ENCODE data around the gene ATXN7L2.

ATXN7L2 gene

DNA sequence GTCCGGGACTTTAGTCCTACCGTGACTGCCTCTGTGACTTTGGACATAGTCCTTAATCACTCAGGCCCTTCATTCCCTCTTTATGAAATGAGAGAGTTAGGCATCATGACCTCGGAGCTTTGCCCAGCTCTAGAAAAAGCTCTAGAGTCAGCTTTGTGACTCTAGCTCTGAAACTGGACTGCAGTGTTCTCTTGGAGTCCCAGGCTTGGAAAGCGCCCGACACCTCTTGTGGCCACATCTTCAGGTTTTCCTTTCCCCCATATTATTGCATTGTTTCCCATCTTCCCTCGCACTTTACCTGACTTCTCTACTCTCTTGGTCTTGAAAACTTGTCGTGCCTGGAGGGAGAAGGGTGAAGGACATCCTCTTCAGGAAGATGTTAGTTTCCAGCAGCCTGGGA, 38.3 kb downstream of the ATXN7L2 start:
- FAIRE-seq = no peak
- no peak for DNase-seq (ENCODE audit: insufficient read length, low spot score)

DNA sequence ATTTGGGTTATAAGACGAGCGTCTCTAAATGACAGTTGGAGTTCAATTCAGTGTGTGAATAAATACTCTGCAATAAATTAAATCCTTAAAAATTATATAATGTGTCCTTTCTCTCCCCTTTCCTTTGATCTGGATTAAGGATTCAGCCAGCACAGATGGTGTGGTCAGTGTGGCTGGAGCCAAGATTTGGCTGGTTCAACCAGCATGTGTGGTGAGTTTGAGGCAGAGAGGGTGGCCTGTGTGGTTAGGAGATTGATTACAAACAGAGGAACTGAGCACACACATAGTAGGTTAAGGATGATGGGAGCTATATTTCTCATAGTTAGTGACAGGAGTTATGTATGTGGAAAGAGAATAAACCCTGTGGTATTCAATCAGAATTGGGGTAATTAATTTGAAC, 40.0 kb downstream of the ATXN7L2 start:
- FAIRE-seq (no peak), DNase-seq (ENCODE audit: insufficient read length, low spot score) (no peak)

DNA sequence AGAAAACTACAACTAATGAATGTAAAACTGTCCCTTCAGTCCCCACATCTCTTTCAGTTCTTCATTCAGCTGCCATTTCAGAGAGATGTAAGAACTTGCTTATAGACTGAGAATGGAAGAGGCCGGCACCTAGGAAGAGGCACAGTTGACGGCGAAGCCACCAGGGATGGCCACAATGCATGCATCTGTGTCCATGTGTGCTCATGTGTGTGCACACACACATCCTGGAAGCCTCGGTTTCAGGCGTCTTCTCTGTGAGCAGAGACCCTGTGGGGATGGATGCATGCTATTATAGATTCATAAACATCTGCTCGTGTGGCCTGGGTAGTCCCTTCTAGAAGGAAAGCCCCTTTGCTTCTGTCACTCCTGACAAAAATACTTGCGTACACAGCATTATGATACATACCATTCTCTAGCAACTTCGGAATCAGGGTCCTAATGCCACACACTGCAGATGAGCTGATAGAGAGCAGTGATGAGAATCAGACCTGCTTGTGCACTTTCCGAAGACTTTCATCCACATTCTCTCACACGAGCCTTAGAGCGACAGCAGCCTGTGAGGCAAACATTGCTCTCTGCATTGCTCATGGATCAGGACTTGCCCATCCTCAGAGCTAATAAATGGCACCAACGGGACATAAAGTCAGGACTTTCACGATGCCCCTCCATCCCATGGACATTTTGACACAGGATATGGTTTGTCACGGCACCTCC, 43.5 kb downstream of the ATXN7L2 start:
- DNase-seq (ENCODE audit: insufficient read length, low spot score) (no peak), FAIRE-seq (no peak)

DNA sequence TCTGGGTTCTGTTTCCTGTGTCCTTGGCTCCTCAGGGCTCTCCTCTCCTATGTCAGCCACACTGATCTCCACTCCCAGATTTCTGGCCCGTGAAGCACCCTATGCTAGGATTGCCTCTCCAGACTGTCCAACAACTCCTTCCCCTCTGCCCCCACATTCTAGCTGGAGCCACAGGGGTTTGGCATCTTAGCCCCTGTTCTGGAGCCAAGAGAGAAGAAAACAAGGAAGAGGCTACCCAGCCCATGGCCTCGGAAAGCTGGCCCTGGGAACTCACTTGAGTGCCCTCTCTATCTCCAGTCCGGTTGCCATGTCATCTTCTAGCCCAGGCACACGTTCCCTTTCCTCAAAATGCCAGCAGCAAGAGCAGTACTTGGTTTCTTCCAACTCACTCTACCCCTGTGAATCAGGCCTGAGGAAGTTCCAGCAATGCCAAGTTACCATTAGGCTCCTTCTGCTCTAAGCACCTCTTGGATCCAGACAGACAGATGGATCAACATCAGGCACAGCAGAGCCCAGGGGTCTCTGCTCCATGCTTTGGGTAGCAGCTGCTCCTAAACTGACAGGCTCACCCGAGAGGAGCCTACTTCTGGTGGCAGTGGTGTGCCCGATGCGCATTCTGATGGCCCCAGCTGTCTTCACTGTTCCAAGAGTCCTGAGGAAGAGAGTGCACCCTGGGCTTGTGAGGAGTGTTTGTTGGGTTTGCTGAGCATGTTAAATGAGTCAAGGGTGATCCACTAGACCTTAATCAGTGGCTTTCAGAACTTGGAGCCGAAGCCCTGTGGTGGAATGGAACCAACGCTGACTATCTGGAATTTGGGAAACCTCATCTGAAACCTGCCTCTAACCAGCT, 44.4 kb downstream of the ATXN7L2 start:
- DNase-seq (ENCODE audit: insufficient read length, low spot score) (no peak), FAIRE-seq (no peak)

DNA sequence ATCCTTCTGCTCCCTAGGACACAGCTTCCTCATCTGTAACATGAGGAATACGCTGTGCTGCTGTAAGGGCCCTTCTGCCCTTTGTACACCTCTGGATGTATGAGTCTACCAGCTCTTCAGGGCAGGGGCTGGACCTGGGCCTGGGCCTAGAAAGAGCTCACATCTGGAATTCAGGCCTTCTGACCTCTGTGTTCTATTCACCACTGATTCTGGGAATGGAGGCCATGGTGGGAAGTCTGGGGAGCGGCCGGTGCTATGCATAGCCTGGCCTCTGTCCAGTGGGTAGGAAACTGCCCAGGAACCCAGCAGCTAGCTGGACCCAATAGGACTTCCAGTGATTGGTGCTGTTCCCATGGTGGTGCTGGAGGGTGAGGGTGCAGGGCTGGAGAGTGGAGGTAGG, 45.0 kb downstream of the ATXN7L2 start:
- DNase-seq (ENCODE audit: insufficient read length, low spot score) (no peak), FAIRE-seq (no peak)

DNA sequence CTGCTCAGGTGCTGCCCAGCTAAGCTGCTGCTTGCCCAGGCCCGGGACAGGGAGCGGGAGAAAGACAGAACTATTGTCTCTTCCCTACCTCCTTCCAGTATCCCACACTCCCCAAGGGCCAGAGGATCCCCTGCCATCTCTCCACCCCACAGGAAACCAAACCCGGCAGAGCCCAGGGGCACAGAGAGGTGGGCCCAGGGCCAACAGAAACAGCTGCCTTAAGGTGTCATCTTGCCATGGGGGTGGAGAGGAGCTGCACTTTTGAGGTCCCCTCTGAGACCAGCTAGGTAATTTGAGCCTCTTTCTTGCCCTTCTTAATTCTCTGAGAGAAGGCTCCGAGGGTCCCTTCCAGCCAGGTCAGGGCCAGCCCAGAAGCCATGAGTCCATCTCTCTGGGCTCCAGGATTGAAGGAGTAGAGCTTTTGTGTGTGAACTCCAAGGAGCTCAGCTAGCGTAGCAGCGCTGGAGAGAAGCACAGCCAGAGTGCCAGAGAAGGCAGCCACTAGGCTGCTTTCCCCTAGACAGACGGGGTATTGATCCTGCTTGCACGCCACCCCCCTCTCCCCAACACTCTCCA, 46.3 kb downstream of the ATXN7L2 start:
- DNase-seq (ENCODE audit: insufficient read length, low spot score) (no peak), FAIRE-seq (no peak)

DNA sequence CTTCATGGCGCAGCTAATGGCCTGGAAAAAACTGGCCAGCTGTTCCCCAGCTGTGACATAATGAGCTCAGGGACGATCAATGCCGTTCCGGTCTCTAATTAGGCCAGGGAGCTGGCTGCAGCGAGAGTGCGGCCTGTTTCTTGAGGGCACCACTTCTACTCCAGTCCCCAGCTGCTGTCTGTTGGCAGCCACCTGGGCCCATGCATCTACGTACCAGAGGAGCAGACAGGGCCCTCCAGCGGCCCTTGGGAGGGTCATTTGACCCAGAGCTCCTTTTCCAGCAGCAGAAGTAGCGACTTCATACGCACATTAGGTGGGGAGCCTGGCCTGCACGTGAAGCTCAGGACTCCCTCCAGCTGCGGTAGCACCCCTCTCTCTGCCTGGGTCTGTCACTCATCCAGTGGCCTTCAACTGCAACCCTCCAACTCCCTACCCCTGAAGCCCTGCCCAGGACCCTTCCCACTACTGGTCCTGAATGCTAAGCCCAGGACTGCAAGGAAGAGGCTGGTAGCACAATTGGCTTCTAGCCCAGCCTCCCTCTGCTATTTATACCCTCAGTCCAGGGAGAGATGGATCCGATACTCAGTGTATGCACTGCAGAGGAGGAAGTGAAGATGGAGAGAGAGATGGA, 46.9 kb downstream of the ATXN7L2 start:
- DNase-seq (ENCODE audit: insufficient read length, low spot score) (no peak), FAIRE-seq (no peak)

DNA sequence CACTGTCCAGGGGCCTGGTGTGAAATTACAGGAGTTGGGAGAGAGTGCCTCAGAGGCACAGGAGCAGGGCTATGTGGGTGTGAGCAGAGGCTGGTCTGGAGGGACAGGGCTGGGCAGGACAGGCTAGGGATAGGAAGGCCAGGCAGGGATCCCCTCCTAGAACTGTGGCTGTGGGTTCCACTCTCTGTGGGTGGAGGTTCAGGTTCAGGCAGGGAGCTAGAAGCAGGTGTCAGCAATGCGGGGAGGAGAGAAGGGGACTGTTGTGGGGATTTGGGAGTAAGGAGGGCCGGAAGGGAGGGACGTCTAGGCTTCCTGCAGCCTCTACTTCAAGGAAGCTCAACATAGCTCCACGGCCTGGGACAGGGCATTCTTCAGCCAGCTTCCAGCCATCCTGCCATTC, 47.7 kb downstream of the ATXN7L2 start:
- FAIRE-seq = no peak
- DNase-seq (ENCODE audit: insufficient read length, low spot score) = no peak

DNA sequence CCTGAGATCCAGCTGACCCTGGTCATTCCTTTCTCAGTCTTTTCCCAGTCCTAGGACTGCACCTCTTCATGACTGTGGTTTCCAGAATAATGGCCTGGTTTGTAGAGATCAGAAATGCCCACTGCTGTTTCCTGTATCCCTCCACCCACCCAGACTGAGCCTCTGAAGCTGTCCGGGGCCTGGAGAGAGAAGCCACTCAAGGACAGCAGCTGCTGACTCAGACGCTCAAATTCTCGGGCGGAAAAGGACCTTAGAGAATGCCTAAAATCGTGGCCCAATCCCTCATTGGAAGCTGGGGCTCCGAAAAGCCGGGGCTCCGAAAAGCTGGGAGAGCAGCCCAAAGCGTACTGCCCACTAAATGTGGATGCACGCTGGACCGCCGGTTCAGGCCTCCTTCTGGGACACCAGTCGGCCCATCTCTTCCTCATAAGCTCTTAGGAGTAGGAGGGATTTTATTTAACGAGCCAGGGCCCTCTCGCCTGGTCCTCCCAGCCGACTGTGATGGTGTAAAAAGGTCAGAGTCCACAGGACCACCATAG, 48.2 kb downstream of the ATXN7L2 start:
- no peak for DNase-seq (ENCODE audit: insufficient read length, low spot score)
- FAIRE-seq = no peak

DNA sequence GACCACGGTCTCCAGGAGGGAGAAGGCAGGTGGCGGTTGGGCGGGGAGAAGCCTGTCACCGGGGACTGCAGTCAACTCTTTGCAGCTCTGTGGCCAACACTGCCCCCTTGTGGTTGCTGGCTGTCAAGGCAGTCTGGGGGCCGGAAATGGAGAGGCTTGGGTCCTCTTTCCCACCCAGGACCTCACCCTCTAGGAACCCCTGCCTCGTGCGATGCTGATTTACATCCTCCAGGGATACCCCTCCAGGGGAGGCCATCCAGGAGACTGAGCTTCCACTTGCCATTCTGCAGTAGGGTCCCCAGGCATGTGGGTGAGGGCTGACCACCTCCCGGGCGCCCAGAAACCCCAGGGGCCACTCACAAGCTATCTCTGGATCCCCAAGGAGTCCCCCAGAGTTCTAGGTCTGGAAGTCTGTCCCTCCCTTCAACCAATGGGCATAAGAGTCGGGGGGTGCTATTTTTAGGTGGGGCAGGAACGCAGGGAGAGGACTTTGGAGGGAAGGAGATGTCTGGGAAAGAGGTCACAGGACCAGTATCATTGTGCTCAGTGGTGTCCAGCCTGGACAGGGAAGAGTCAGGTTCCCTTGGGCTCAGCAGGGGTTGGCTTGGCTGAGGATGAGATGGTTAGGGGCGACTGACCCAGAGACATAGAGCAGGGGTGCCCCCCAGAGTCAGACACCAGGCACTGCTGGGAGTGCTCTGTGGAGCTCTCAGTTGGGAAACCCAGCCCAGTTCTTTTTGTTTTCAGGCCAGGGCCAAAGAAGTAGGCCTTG, 48.8 kb downstream of the ATXN7L2 start:
- peak; percentile 59 for DNase-seq (ENCODE audit: insufficient read length, low spot score)
- no peak for FAIRE-seq

DNA sequence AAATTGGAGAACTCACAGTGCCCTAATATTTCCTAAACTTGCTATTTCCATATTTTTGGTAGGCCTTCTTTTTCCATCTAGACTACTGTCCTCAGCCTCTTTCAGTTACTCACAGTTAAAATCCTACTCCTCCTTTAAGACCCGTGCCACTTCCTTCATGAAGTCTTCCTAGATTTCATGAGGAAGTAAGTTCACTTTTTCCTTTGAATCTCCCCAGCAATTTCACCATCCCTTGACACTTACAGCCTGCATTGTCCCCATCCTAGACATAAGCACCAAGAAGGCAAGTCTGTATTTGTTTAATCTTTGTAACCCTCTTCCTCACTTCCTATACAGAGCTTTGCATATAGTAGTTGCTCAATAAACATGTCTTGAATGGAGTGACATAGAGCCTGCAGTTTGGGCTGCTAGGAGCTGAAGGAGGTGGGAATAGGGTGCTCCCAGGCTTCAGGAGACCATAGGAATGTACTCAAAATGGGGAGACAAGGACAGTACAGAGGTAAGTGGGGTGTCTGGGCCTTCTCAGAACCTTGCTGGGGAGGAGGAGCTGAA, 50.7 kb downstream of the ATXN7L2 start:
- FAIRE-seq (no peak), DNase-seq (ENCODE audit: insufficient read length, low spot score) (no peak)

DNA sequence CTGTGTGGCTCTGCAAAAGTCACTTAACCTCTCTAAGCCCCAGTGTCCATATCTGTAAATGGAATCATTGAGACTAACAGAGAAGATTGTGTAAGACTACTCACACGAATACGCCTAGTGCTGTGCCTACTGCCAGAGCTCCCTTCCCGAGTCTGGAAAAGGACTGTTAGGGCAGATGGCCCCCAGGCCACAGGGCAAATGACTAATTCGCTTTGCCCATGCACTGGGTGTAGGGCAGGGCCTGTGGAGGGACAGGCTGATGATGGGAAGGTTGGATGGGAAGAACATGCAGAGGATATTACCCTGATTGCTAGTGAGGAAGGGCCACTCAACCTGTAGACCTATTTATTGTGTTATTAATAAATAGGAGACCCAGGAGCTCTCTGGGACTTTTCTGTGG, 51.8 kb downstream of the ATXN7L2 start:
- DNase-seq (ENCODE audit: insufficient read length, low spot score) = no peak
- no peak for FAIRE-seq

DNA sequence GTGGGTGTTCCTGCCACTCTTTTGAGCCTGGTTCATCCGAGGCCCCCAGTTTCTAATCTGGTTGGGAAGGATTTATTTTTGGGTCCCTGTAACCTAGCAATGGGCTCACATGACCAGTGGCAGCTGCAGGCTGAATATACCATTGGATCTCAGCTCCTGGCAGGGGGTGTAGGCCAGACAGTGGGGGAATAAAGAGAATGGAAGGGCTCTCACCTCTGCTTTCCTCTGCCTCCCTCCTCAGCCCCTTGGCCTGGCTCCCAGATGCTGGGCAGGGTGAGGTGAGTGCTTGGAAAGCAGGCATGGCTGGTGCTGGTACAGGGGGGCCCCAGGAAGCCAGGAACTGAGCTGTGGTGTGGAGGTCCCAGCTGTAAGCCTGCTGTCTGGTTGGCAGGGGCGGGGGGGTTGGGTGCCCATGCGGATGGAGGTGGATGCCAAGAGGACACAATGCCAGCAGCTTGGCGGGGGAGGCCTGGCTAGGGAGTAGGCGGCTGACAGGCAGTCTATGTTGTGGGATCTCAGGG, 52.3 kb downstream of the ATXN7L2 start:
- no peak for DNase-seq (ENCODE audit: insufficient read length, low spot score)

DNA sequence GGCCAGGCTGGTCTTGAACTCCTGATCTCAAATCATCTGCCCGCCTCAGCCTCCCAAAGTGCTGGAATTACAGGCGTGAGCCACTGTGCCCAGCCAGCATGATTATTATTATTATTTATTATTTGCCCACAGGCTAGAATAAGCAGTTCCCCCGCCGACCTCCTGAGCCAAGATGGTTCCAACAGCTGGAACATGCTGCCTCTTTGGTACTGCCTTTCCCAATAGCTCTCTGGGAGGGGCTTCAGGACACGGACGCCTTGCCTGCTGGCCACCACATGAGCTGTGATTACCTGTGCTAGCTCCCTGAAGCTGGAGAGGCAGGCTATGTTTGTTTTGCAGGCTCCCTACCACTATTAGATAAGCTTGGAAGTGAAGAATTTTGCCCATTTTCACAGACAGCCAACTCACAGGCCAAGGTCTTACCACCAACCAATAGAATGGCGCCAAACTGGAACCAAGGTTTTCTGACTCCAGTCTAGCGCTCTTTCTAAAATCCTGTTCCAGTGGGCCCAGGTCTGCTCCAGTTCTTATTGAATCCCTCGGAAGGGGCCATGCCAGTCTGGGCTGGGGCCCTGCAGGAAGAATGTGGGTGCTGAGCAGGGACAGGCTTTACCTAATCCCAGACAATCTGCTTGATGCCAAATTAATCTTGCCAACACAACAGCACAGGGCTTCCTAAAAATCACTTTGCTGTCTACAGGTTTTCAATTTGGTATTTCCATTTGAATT, 53.9 kb downstream of the ATXN7L2 start:
- FAIRE-seq (no peak), DNase-seq (ENCODE audit: insufficient read length, low spot score) (no peak)

More for the DNA sequence above, 52.3 kb downstream of the ATXN7L2 start:
- no peak for FAIRE-seq

DNA sequence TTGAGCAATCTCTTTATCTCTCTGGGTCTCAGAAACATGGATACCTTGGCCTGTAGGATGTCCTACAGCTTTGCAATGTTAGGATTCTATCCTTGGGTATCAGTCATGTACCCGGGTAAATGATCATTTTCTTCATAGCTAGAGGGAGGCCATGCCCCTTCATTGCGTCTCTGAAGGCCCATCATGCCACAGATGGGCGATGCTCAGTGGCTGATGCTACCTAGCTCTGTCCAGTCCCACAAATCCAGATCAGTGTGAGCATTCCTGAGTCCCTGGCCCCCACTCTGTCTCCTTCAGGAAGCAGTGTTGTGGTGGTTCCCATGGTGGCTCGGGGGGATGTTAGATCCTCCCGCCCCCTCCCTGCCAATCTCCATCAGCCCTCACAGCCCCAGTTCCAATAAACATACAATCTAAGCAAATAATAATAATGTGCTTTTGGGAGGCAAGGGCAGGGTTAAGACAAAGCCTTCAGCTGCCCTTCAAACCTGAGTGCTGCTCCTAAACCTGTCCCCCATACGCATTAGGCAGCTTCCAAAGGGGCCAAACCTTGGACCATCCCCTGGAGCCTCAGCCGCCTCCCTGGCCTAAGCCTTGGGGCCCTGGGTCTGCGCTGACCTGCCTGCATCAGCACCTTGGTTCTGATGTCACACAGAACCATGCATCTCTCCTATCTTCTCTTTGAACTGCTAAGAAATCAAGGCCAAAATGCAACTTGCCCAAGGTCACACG, 55.3 kb downstream of the ATXN7L2 start:
- FAIRE-seq = no peak
- no peak for DNase-seq (ENCODE audit: insufficient read length, low spot score)

DNA sequence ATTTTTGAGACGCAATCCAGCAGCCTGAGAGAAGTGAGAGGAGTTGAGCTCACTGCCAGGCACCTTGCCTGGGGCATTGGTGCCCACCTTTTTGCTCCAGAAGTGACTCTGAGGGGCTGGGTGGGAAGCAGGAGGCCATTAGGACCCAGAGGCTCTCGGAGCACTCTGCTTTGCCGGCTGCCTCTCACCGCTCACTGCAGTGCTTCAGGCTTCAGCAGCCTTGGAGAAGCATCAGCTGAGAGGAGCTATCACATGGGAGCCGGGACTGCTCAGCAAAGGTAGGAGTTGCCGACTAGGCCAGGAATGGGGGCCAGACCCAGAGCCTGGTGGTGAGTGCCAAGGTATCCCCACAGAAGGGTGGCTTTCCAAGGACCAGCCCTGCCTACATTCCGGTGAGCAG, 56.0 kb downstream of the ATXN7L2 start, which contains the start of gene GPR61:
Gene GPR61, plus strand, starts transcription at position 197 of the 400 bp plus-strand sequence. CDS start 3,151 bp downstream, outside the sequence.
- FAIRE-seq (no peak), DNase-seq (ENCODE audit: insufficient read length, low spot score) (no peak)

DNA sequence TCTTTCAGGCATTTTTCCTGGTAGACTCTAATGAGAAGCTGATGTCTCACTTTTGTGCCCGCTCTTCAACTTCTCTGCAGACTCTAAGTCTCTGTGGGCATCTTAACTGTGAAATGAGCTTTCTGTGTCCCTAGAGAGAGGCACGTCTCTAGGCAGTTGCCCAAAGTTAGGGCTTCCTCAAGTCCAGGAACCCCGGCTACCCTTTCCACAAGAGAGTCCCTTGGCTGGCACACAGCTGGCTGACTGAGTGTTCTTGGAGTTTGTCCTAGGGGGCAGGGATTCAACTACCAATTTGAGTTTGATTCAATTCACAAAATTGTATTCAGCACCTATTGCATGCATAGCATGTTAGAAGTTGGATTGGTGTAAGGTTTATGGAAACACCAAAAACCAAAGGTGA, 57.4 kb downstream of the ATXN7L2 start:
- DNase-seq (ENCODE audit: insufficient read length, low spot score) (no peak), FAIRE-seq (no peak)
